Hepatocyte (in vitro differentiated cells): Measurements from ENCODE around the gene NFXL1.

Experiments used
- CTCF ChIP-seq: fragments of 200-600 bp; sonication (generic); IDR thresholded peaks from 2 replicates; pipeline ENCODE4 v1.5.1; 2016; ENCODE audit warnings: antibody characterized with exemption, mild to moderate bottlenecking; ENCODE audit not compliant: poor library complexity
- EZH2 ChIP-seq: fragments of 200-600 bp; sonication (generic); IDR thresholded peaks from 2 replicates; pipeline ENCODE4 v1.6.1; 2016; ENCODE audit warnings: antibody characterized with exemption, mild to moderate bottlenecking, borderline replicate concordance
- EZH2phosphoT487 ChIP-seq: fragments of 200-600 bp; sonication (generic); IDR thresholded peaks from one replicate; pipeline ENCODE4 v1.6.1; 2018; ENCODE audit warnings: antibody characterized with exemption, mild to moderate bottlenecking, low read depth, moderate library complexity; ENCODE audit not compliant: unreplicated experiment, severe bottlenecking

DNA sequence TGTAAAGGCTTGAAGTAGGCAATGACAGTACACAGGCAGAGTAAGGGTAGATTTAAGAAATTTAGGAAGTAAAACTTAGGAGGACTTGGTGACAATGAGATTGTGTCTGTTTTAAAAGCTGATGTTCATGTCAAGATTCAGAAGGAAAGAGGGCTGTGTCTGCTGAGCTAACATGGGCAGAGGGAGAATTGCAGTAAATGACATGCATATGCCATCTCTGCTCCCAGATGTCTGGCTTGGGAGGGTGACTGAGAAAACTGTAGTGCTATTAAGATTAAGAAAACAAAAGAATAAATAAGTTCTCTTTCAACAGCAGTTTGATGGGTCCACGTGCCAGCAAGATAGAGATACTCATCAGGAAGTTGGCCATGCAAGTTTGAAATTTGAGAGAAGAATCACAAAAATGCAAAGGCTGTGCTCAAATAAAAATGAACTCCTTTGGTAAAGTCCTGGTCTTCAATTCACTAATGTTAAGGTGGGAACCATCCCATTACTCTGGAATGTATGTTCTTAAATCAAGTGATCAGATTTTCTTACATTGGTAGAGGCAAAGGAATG lies 7.2 kb downstream of the NFXL1 start:
- TF ChIP-seq CTCF (no peak), EZH2 (no peak), EZH2phosphoT487 (no peak)
